Neural progenitor cell (in vitro differentiated cells): ENCODE data around the gene SLC48A1. TPM values are rescaled to one million over a fixed set of nuclear protein-coding genes. Genes with fewer than 3 reads are reported as not detected.
A peak's percentile ranks its signal among the peaks of the same experiment; 100 is the strongest.

Source experiments
- DNase-seq: peaks from one replicate; pipeline ENCODE4 v3.0.0-alpha.2; 2016; ENCODE audit warnings: low spot score
- H2AFZ ChIP-seq: fragments of 200-600 bp; sonication (generic); replicated peaks from 2 replicates; pipeline ENCODE4 v1.6.1; 2016; ENCODE audit warnings: antibody characterized with exemption
- H3F3A ChIP-seq: fragments of 200-600 bp; sonication (generic); 2 replicates; pipeline ENCODE4 v1.6.1; 2016; ENCODE audit warnings: antibody characterized with exemption, low read depth
- H3K27ac ChIP-seq: fragments of 200-600 bp; sonication (generic); 2 replicates; pipeline ENCODE4 v1.5.1; 2016; ENCODE audit warnings: mild to moderate bottlenecking
- H3K27me3 ChIP-seq: fragments of 200-600 bp; sonication (generic); 2 replicates; pipeline ENCODE4 v1.6.1; 2016; ENCODE audit warnings: mild to moderate bottlenecking, moderate library complexity
- H3K36me3 ChIP-seq: fragments of 200-600 bp; sonication (generic); 2 replicates; pipeline ENCODE4 v1.5.1; 2016
- H3K4me1 ChIP-seq: fragments of 200-600 bp; sonication (generic); 2 replicates; pipeline ENCODE4 v1.6.1; 2016; ENCODE audit warnings: mixed run types
- H3K4me2 ChIP-seq: fragments of 200-600 bp; sonication (generic); 2 replicates; pipeline ENCODE4 v1.6.1; 2016
- H3K4me3 ChIP-seq: fragments of 200-600 bp; sonication (generic); 2 replicates; pipeline ENCODE4 v1.5.1; 2016
- H3K79me2 ChIP-seq: fragments of 200-600 bp; sonication (generic); 2 replicates; pipeline ENCODE4 v1.6.1; 2016; ENCODE audit warnings: low read depth
- H3K9ac ChIP-seq: fragments of 200-600 bp; sonication (generic); 2 replicates; pipeline ENCODE4 v1.6.1; 2016
- H3K9me3 ChIP-seq: fragments of 200-600 bp; sonication (generic); 2 replicates; pipeline ENCODE4 v1.5.1; 2016; ENCODE audit warnings: low read depth
- H4K20me1 ChIP-seq: fragments of 200-600 bp; sonication (generic); 2 replicates; pipeline ENCODE4 v1.6.1; 2016; ENCODE audit warnings: low read depth
- H3K27ac Mint-ChIP-seq: 3 replicates; pipeline ENCODE4 v1.8.0; 2021; ENCODE audit warnings: mixed read lengths
- H3K27me3 Mint-ChIP-seq: 2 replicates; pipeline ENCODE4 v1.8.0; 2022; ENCODE audit warnings: low read depth, mild to moderate bottlenecking, inconsistent platforms, moderate library complexity, mixed read lengths; ENCODE audit not compliant: insufficient read depth
- H3K36me3 Mint-ChIP-seq: 3 replicates; pipeline ENCODE4 v1.8.0; 2021; ENCODE audit warnings: mixed read lengths
- H3K4me1 Mint-ChIP-seq: 3 replicates; pipeline ENCODE4 v1.8.0; 2021; ENCODE audit warnings: mixed read lengths
- H3K4me3 Mint-ChIP-seq: 3 replicates; pipeline ENCODE4 v1.8.0; 2021; ENCODE audit warnings: mild to moderate bottlenecking, moderate library complexity, mixed read lengths
- H3K9me3 Mint-ChIP-seq: 3 replicates; pipeline ENCODE4 v1.8.0; 2020; ENCODE audit warnings: mixed read lengths
- EZH2 ChIP-seq: fragments of 200-600 bp; sonication (generic); IDR thresholded peaks from 2 replicates; pipeline ENCODE4 v1.6.1; 2017; ENCODE audit warnings: antibody characterized with exemption, mild to moderate bottlenecking, moderate library complexity
- EZH2phosphoT487 ChIP-seq: fragments of 200-600 bp; sonication (generic); IDR thresholded peaks from 2 replicates; pipeline ENCODE4 v1.6.1; 2017; ENCODE audit warnings: antibody characterized with exemption
- total RNA-seq: library from RNA; depleted of rRNA; stranded (reverse); fragments of >200 nt; gene quantifications from 2 replicates; pipeline ENCODE4 v1.2.3, GENCODE V29; 2015; ENCODE audit warnings: low replicate concordance
- TF ChIP-seq, protein P1 (sequence below): fragments of 200-600 bp; sonication (generic); IDR thresholded peaks from 2 replicates; pipeline ENCODE4 v1.5.1; 2017; ENCODE audit warnings: antibody characterized with exemption, mild to moderate bottlenecking

SLC48A1 gene
- total RNA-seq, 1 donor from 2014 or later = 8.3 TPM

GRCh38 chr12:47776471-47777143 is 3.6 kb downstream of the SLC48A1 start:
- Histone ChIP-seq H3K36me3 (no peaks in the 10 kb centered on the region), H4K20me1 (peaks cover 13% of the 10 kb centered on the region), H3K9me3 (no peaks in the 10 kb centered on the region), H3K27ac (no peak overlapping the region), H2AFZ (no peak overlapping the region), H3F3A (peaks cover 15% of the 10 kb centered on the region), H3K4me3 (no peak overlapping the region), H3K4me1 (peaks cover 22% of the 10 kb centered on the region), H3K4me2 (no peak overlapping the region), H3K9ac (no peak overlapping the region), H3K27me3 (peaks cover 29% of the 10 kb centered on the region), H3K79me2 (no peaks in the 10 kb centered on the region)
- Mint-ChIP-seq H3K27me3 (peaks cover 13% of the 10 kb centered on the region), H3K36me3 (no peaks in the 10 kb centered on the region), H3K27ac (no peak overlapping the region), H3K4me3 (peak overlapping the region; percentile 57), H3K4me1 (peaks cover 37% of the 10 kb centered on the region), H3K9me3 (no peaks in the 10 kb centered on the region)
- no peak for DNase-seq
- no peak for TF ChIP-seq EZH2

DNA sequence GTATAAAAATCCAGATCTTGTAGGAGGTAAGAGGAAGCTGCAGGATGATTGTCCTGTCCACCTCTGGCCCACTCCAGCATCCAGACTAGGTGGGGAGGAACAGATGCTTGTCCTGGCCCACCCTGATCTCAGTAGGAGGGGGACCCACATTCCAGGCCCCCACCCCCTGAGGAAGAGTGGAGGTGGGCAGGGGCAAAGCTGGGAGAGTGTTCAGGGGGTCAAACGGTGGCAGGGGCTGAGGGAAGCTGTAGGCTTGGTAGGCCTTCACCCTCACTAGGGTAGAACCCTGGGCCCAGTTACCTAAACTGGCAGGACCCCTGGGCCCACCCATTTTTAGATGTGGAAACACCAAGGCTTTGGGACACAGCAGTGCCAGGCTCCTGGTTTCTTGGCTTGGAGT is 4.1 kb downstream of the SLC48A1 start:
- Histone ChIP-seq H3K79me2 (no peaks in the 10 kb centered on the region), H3K27me3 (peaks cover 26% of the 10 kb centered on the region), H2AFZ (no peak overlapping the region), H3K27ac (no peak overlapping the region), H4K20me1 (peaks cover 13% of the 10 kb centered on the region), H3K36me3 (no peaks in the 10 kb centered on the region), H3K4me2 (no peak overlapping the region), H3K4me1 (peaks cover 22% of the 10 kb centered on the region), H3F3A (peaks cover 13% of the 10 kb centered on the region), H3K9ac (no peak overlapping the region), H3K4me3 (no peak overlapping the region), H3K9me3 (no peaks in the 10 kb centered on the region)
- H3K4me1 Mint-ChIP-seq = peaks cover 36% of the 10 kb centered on the region
- no peak for DNase-seq
- TF ChIP-seq EZH2 (no peak), EZH2phosphoT487 (no peak)
- TF ChIP-seq, protein P1, sequence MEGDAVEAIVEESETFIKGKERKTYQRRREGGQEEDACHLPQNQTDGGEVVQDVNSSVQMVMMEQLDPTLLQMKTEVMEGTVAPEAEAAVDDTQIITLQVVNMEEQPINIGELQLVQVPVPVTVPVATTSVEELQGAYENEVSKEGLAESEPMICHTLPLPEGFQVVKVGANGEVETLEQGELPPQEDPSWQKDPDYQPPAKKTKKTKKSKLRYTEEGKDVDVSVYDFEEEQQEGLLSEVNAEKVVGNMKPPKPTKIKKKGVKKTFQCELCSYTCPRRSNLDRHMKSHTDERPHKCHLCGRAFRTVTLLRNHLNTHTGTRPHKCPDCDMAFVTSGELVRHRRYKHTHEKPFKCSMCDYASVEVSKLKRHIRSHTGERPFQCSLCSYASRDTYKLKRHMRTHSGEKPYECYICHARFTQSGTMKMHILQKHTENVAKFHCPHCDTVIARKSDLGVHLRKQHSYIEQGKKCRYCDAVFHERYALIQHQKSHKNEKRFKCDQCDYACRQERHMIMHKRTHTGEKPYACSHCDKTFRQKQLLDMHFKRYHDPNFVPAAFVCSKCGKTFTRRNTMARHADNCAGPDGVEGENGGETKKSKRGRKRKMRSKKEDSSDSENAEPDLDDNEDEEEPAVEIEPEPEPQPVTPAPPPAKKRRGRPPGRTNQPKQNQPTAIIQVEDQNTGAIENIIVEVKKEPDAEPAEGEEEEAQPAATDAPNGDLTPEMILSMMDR = no peak
- H3K36me3 Mint-ChIP-seq = no peaks in the 10 kb centered on the region
- no peaks in the 10 kb centered on the region for H3K9me3 Mint-ChIP-seq
- H3K27me3 Mint-ChIP-seq = peaks cover 15% of the 10 kb centered on the region
- H3K4me3 Mint-ChIP-seq = no peak overlapping the region
- H3K27ac Mint-ChIP-seq = no peak overlapping the region

DNA sequence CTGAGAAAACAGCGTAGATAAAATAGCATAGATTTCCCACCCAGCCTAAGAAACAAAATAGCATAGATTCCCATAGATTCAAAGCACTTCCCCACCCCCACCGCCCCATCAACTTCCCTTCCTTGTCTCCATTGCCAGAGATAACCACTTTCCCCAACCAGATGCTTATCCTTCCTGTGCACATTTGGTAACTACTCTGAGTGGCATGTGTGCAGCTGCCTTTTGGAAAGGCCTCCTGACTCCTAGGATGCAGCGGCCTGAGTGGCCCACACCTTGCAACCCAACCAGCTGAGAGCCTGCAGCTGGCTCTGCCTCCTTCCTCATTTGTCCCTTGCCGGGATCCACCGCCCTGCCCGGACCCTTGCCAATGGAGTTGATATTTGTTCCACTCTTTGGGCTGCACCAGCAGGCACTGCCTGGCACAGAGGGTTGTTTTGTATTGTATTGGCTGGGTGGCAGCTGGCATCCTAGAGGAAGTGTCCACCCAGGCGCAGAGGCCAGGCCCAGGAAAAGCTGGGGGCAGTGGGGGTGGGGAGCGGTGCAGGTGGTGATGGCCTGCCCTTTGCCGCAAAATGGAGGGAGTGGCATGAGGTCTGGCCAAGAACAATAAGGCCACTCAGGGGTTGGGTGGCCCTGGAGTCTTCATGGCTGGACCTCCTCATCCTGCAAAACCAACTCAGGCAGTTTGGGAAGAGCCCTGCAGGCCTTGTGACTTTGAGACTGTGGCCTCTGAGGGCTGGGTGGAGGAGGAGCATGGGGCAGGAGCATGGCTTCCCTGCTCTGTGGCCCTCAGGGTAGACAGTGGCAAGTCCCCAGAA is 4.9 kb downstream of the SLC48A1 start:
- Histone ChIP-seq H3K27ac (no peak overlapping the region), H3F3A (peaks cover 6% of the 10 kb centered on the region), H4K20me1 (peaks cover 13% of the 10 kb centered on the region), H3K79me2 (no peaks in the 10 kb centered on the region), H3K4me3 (no peak overlapping the region), H3K9ac (no peak overlapping the region), H3K9me3 (no peaks in the 10 kb centered on the region), H3K4me1 (peaks cover 15% of the 10 kb centered on the region), H2AFZ (no peak overlapping the region), H3K36me3 (no peaks in the 10 kb centered on the region), H3K4me2 (no peak overlapping the region), H3K27me3 (peaks cover 18% of the 10 kb centered on the region)
- H3K27ac Mint-ChIP-seq = no peak overlapping the region
- peaks cover 17% of the 10 kb centered on the region for H3K27me3 Mint-ChIP-seq
- TF ChIP-seq EZH2 (no peak), EZH2phosphoT487 (no peak)
- TF ChIP-seq, protein P1 = no peak
- no peak for DNase-seq
- H3K36me3 Mint-ChIP-seq = no peaks in the 10 kb centered on the region
- peaks cover 30% of the 10 kb centered on the region for H3K4me1 Mint-ChIP-seq
- no peaks in the 10 kb centered on the region for H3K9me3 Mint-ChIP-seq
- H3K4me3 Mint-ChIP-seq = peak overlapping the region; percentile 68

- H3F3A ChIP-seq = peaks cover 6% of the 10 kb centered on the region
- peaks cover 13% of the 10 kb centered on the region for H3K27me3 ChIP-seq
- no peaks in the 10 kb centered on the region for H3K36me3 ChIP-seq
- no peaks in the 10 kb centered on the region for H3K79me2 ChIP-seq
- H3K9me3 ChIP-seq = no peaks in the 10 kb centered on the region
- H3K4me1 ChIP-seq = peaks cover 15% of the 10 kb centered on the region
- no peak overlapping the region for H3K27ac ChIP-seq
- peak overlapping the region; percentile 72 for H3K4me2 ChIP-seq
- Mint-ChIP-seq H3K27me3 (peaks cover 18% of the 10 kb centered on the region), H3K36me3 (no peaks in the 10 kb centered on the region), H3K27ac (no peak overlapping the region), H3K4me3 (no peak overlapping the region), H3K4me1 (peaks cover 30% of the 10 kb centered on the region), H3K9me3 (no peaks in the 10 kb centered on the region)
- H3K4me3 ChIP-seq = no peak overlapping the region
- no peak overlapping the region for H3K9ac ChIP-seq
- no peak for DNase-seq
- TF ChIP-seq EZH2 = no peak
- TF ChIP-seq, protein P1 = no peak
- TF ChIP-seq EZH2phosphoT487 = no peak
- H4K20me1 ChIP-seq = peaks cover 13% of the 10 kb centered on the region
- no peak overlapping the region for H2AFZ ChIP-seq
These were observed 5.8 kb downstream of the SLC48A1 start for GRCh38 chr12:47778881-47779280.
